ENCODE results near the gene WFDC1. TPM values are rescaled to one million over a fixed set of nuclear protein-coding genes. Genes with fewer than 3 reads are reported as not detected.
"Not testable (repeated sequence)": the region's sequence is repeated elsewhere in the genome, so short reads cannot be mapped to it uniquely, and the experiment has no call there.

WFDC1 gene
- total RNA-seq, 2 donors from 2014 or later: not detected

DNA sequence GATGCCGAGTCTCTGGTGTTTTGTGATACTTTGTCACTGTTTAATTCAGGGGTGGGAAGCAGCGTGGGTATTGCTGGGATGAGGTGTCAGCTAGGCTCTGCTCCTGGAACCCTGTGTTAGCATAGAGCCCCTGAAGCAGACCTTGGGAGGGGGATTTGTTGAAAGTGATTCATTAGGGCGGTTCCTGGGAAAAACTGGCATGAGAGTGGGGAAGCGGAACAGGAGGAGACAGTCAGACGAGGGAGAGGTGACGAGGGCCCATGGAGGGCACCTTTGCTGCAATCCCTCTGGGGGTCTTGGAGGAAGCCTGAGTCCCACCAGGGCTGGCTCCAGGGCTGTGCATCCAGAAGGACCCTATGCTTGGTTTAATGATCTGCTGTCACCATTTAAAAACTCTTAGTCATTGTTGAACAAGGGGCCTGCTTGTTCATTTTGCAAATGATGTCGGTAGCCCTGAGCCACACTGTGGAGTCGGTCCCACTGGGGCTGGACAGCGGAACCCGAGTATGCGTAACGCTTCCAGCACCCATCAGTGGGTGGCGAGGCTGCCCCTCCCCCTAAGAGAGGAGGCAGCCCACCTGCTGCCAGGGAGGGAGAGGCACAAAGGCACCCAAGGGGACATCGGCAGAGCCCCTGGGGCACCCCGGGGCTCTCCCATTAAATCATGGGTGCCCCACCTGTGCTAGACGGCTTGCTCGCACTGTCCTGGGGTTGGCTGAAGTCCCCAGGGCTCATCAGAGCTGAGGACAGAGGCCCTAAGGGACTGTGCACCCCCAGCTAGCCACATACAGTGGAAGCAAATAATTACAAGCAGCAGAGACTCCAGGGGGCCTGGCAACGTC is 35.4 kb downstream of the WFDC1 start:
- no peaks in the 10 kb centered on the region for H3K9me3 ChIP-seq (ENCODE audit: control insufficient read depth, low read length, poor library complexity, severe bottlenecking)
- Mint-ChIP-seq H3K27me3 (peaks cover 19% of the 10 kb centered on the region), H3K27ac (no peak overlapping the region), H3K36me3 (ENCODE audit: low read depth) (peaks cover 3% of the 10 kb centered on the region), H3K4me1 (no peaks in the 10 kb centered on the region), H3K4me3 (no peak overlapping the region)
- ATAC-seq (no peak), DNase-seq (no peak)

DNA sequence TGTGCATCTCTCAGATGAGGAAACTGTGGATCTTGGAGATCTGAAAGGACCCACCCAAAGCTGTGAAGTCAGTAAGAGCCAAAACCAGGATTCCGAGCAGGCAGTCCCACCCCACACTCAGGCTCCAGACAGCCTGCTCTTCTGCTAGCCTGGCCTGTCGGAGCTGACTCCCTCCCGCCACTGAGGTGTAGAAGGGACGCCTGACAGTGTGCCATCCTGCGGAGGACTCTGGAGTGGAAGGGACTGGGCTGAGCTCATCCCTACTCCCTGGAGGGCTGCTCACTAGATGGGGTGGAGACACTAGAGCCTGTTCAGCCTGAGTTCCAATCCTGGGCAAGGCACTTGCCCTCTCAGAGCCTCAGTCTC is 36.0 kb downstream of the WFDC1 start:
- Mint-ChIP-seq H3K27ac (no peak overlapping the region), H3K4me1 (no peaks in the 10 kb centered on the region), H3K36me3 (ENCODE audit: low read depth) (peaks cover 3% of the 10 kb centered on the region), H3K4me3 (no peak overlapping the region), H3K27me3 (peaks cover 19% of the 10 kb centered on the region)
- ATAC-seq (no peak), DNase-seq (no peak)
- no peaks in the 10 kb centered on the region for H3K9me3 ChIP-seq (ENCODE audit: control insufficient read depth, low read length, poor library complexity, severe bottlenecking)

DNA sequence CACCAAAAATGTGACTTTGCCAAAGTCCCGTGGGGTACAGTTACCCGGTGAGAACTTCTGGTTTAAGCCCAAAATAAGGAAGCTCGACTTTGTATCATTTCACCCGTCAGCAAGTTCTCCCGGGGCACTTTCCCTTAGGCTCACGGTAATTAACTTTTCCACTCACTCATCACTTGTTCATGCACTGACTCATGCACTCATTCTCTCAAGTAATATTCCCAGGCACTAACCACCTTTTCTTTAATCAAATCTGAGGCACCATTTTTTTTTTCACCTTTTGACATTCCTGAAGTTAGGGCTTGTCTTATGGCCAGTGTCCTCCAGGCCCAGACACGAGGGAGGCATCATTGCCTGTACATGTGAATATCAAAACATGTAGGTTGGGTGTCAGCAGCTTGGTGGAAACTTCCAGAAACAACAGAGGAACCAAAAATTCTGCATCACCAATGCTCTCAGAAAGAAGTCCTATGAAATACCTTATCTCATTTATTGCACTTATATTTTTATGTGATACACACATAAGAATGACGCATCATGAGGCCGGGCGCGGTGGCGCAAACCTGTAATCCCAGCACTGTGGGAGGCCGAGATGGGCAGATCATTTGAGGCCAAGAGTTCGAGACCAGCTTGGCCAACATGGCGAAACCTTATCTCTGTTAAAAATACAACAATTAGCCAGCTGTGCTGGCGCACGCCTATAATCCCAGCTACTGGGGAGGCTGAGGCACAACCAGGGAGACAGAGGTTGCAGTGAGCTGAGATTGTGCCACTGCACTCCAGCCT is 37.5 kb downstream of the WFDC1 start:
- no peaks in the 10 kb centered on the region for H3K9me3 ChIP-seq (ENCODE audit: control insufficient read depth, low read length, poor library complexity, severe bottlenecking)
- Mint-ChIP-seq H3K36me3 (ENCODE audit: low read depth) (peaks cover 3% of the 10 kb centered on the region), H3K4me3 (no peak overlapping the region), H3K27ac (no peak overlapping the region), H3K4me1 (no peaks in the 10 kb centered on the region), H3K27me3 (peaks cover 19% of the 10 kb centered on the region)
- no peak for DNase-seq
- no peak for ATAC-seq

DNA sequence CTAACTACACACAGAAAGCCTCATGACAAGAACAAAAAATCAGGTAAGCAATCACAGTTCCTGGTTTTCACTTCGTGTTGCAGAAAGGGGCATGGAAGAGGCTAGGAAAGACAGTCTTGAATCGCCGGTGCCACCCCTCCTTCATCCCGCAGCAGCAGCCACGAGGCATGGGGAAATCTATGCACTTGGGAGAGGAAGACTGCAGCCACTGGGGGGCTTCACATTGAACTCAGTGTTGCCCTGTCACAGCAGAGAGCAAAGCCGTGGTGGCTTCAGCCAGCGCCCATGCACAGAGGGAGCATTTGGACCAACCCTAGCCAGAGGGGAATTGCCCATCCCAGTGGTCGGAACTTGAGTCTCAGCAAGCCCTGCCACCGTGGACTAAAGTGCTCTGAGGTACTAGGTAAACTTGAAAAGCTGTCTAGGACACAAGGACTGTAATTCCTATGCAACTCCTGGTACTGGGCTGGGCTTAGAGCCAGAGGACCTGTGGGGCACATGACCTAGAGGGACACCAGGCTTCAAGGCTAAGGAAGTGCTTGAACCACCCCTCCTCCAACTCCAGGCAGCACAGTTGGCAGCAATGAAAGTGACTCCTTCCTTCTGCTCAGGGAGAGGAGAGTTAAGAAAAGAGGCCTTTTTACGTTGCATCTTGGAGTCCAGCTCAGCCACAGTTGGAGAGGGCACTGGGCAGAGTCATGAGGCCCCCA is 38.5 kb downstream of the WFDC1 start:
- DNase-seq (no peak), ATAC-seq (no peak)
- peaks cover 14% of the 10 kb centered on the region for H3K27me3 Mint-ChIP-seq
- no peaks in the 10 kb centered on the region for H3K4me1 Mint-ChIP-seq
- no peak overlapping the region for H3K4me3 Mint-ChIP-seq
- no peak overlapping the region for H3K27ac Mint-ChIP-seq
- peaks cover 3% of the 10 kb centered on the region for H3K36me3 Mint-ChIP-seq (ENCODE audit: low read depth)
- H3K9me3 ChIP-seq (ENCODE audit: control insufficient read depth, low read length, poor library complexity, severe bottlenecking): no peaks in the 10 kb centered on the region

DNA sequence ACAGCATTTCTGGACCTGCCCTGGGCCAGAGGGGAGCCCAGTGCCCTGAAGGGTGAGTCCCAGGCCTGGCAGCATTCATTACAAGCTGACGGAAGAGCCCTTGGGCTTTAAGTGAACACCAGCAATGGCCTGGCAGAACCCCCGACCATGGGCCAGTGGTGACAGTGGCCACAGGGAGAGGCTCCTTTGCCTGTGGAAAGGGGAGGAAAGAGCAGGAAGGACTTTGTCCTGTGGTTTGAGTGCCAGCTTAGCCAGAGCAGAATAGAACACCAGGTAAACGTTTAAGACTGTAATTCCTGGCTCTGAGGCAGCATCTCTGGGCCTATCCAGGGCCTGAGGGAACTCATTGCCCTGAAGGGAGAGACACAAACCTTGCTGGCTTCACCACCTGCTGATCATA is 39.4 kb downstream of the WFDC1 start:
- peaks cover 14% of the 10 kb centered on the region for H3K27me3 Mint-ChIP-seq
- peaks cover 3% of the 10 kb centered on the region for H3K36me3 Mint-ChIP-seq (ENCODE audit: low read depth)
- no peak overlapping the region for H3K27ac Mint-ChIP-seq
- no peak overlapping the region for H3K4me3 Mint-ChIP-seq
- ATAC-seq (no peak), DNase-seq (no peak)
- H3K9me3 ChIP-seq (ENCODE audit: control insufficient read depth, low read length, poor library complexity, severe bottlenecking): no peaks in the 10 kb centered on the region
- H3K4me1 Mint-ChIP-seq: no peaks in the 10 kb centered on the region

DNA sequence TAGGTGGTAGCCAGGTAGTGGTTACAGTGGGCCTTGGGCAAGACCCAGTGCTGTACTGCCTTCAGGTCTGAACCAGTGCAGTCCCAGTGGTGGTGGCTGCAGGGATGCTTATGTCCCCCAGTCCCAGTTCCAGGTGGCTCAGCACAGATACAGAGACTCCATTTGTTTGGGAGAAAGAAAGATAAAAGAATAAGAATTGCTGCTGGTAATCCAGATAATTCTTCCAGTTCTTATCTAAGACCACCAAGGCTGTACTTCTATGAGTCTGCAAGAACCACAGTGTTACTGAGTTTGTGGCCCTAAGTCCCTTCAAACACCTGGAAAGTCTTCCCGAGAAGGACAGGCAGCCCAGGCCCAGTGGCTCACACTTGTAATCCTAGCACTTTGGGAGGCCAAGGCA is 39.8 kb downstream of the WFDC1 start:
- H3K9me3 ChIP-seq (ENCODE audit: control insufficient read depth, low read length, poor library complexity, severe bottlenecking): no peaks in the 10 kb centered on the region
- DNase-seq (no peak), ATAC-seq (no peak)
- no peak overlapping the region for H3K27ac Mint-ChIP-seq
- H3K36me3 Mint-ChIP-seq (ENCODE audit: low read depth): peaks cover 3% of the 10 kb centered on the region
- H3K4me1 Mint-ChIP-seq: no peaks in the 10 kb centered on the region
- H3K27me3 Mint-ChIP-seq: peaks cover 17% of the 10 kb centered on the region
- H3K4me3 Mint-ChIP-seq: no peak overlapping the region

DNA sequence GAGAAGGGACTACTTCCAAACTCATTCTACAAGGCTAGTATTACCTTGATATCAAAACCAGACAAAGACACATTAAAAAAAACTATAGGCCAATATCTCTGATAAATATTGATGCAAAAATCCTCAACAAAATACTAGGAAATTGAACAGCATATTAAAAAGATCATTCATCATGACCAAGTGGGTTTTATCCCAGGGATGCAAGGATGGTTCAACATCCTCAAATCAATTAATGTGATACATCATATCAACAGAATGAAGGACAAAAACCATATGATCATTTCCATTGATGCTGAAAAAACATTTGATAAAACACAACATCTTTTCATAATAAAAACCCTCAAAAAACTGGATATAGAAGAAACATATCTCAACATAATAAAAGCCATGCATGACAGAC is 42.6 kb downstream of the WFDC1 start:
- not testable (repeated sequence) for H3K27me3 Mint-ChIP-seq; H3K4me1 Mint-ChIP-seq; H3K9me3 ChIP-seq (ENCODE audit: control insufficient read depth, low read length, poor library complexity, severe bottlenecking); ATAC-seq; H3K27ac Mint-ChIP-seq; DNase-seq; H3K36me3 Mint-ChIP-seq (ENCODE audit: low read depth); H3K4me3 Mint-ChIP-seq

DNA sequence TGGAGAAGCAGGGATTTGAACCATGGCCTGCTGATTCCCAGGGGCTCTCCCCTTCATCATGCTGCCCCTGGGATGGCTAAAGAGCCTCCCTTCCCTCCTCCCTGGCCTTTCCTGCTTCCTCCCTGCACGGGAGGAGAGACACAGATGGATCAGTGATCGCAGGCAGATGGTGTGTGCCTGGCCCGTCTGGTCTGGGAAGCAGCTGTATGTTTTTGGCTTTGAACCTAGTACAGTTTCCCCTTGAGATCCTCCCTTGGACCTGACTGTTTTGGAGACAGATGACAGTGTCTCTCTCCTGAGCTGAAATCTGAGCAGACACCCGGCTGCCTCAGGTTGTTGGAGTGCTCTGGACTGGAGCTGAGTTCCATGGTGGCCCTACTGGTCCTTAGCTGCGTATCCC is 44.6 kb downstream of the WFDC1 start:
- ATAC-seq (no peak), DNase-seq (no peak)
- H3K27me3 Mint-ChIP-seq: peaks cover 5% of the 10 kb centered on the region
- H3K9me3 ChIP-seq (ENCODE audit: control insufficient read depth, low read length, poor library complexity, severe bottlenecking): no peaks in the 10 kb centered on the region
- no peak overlapping the region for H3K4me3 Mint-ChIP-seq
- H3K27ac Mint-ChIP-seq: peak overlapping the region; percentile 10
- H3K4me1 Mint-ChIP-seq: no peaks in the 10 kb centered on the region
- H3K36me3 Mint-ChIP-seq (ENCODE audit: low read depth): no peaks in the 10 kb centered on the region

DNA sequence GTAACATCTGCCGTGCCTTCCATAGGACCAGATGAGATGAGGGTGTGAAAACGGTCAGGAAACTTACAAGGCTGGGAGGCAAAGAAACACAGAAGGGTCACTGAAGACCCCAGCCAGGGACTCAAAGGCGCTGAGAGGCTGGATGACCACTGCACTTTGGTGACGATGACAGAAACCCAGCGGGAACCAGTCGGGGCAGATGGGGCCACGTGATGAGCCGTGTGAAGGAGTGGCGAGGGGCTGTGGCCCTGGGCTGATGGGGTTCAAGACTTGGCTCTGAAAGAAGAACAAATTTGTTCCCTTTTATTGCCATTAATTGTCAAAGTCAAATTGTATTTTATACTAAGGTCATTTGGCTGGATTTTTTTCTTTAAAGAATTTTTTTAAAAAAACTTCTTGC is 45.1 kb downstream of the WFDC1 start:
- Mint-ChIP-seq H3K36me3 (ENCODE audit: low read depth) (no peaks in the 10 kb centered on the region), H3K4me3 (no peak overlapping the region), H3K27me3 (peaks cover 5% of the 10 kb centered on the region), H3K4me1 (no peaks in the 10 kb centered on the region), H3K27ac (peak overlapping the region; percentile 10)
- H3K9me3 ChIP-seq (ENCODE audit: control insufficient read depth, low read length, poor library complexity, severe bottlenecking): no peaks in the 10 kb centered on the region
- no peak for DNase-seq
- no peak for ATAC-seq

DNA sequence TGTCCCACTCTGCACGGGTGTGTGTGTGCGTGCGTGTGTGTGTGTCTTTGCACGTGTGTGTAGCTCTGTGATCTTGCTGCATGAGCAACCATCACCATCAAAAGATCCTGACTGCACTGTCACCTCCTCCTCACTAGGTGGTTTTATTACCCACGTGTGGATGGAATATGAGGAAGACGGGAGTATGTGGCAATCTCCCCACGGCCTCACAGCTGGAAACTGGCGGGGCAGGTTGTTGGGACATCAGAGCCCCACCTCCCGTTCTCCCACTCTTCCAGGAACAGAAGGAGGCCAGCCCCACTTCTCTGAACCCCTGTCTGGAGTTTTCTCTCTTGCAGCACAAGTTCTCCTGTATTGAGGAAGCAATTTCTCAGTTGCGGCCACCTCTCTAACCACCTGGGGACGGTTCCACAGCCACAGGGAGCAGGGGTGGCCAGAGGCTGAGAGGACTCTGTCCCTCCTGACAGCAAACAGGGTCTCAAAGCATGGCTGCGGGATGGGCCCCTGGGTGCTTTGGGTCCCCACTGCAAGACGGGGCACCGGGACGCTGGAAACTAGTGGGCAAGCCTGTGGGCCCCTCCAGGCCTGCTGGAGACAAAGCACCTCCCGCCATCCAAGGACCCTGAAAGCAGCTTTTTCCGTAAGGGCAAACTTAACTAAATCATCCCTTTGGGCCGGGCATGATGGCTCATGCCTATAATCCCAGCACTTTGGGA is 45.8 kb downstream of the WFDC1 start:
- Mint-ChIP-seq H3K27me3 (peaks cover 5% of the 10 kb centered on the region), H3K36me3 (ENCODE audit: low read depth) (no peaks in the 10 kb centered on the region), H3K4me3 (no peak overlapping the region), H3K27ac (no peak overlapping the region), H3K4me1 (no peaks in the 10 kb centered on the region)
- DNase-seq (no peak), ATAC-seq (no peak)
- no peaks in the 10 kb centered on the region for H3K9me3 ChIP-seq (ENCODE audit: control insufficient read depth, low read length, poor library complexity, severe bottlenecking)

DNA sequence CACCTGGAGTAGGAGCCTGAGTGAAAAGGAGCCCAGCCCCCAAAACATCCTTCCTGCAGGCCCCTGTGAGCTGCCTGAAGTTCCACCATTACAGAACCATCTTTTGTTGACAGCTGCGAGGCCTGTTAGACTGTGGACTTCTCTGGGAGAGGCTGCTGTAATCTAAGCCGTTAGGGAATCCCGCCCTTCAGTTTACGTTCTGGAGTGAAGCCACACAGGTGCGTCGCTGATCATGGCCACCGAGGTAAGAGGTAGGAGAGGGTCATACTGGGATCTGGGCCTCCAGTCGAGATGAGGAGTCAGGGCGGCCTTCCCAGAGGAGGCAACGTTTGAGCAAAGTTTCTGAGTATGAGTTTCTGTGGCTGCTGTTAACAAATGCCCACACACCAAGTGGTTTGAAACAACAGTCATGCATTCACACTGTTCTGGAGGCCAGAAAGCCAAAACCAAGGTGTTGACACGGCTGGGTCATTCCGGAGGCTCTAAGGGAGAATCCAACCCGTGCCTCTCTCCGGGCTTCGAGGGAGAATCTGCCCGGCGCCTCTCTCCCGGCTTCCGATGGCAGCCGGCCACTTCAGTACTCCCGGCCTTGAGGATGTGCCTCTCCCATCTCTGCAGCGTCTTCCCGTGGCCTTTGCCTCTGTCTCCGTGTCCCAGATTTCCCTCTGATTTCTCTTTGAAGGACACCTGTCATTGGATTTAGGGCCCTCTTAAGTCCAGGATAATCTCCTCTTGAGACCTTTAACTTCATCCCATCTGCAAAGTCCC is 47.0 kb downstream of the WFDC1 start:
- H3K4me3 Mint-ChIP-seq: no peak overlapping the region
- H3K36me3 Mint-ChIP-seq (ENCODE audit: low read depth): no peaks in the 10 kb centered on the region
- H3K27ac Mint-ChIP-seq: no peak overlapping the region
- ATAC-seq (no peak), DNase-seq (no peak)
- H3K4me1 Mint-ChIP-seq: no peaks in the 10 kb centered on the region
- H3K9me3 ChIP-seq (ENCODE audit: control insufficient read depth, low read length, poor library complexity, severe bottlenecking): no peaks in the 10 kb centered on the region
- H3K27me3 Mint-ChIP-seq: peaks cover 9% of the 10 kb centered on the region

DNA sequence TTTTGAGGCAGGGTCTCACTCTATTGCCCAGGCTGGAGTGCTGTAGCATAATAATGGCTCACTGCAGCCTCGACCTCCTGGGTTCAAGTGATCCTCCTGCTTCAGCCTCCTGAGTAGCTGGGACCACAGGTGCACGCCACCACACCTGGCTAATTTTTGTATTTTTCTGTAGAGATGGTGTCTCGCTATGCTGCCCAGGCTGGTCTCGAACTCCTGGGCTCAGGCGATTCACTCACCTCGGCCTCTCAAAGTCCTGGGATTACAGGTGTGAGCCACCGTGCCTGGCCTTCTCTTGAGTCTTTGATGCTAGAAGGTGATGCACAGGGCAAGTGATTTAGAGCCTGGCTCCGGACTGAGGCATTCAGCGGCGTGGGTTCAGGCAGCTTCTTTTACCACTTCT is 49.1 kb downstream of the WFDC1 start:
- not testable (repeated sequence) for H3K36me3 Mint-ChIP-seq (ENCODE audit: low read depth); H3K27ac Mint-ChIP-seq; H3K4me3 Mint-ChIP-seq; ATAC-seq; DNase-seq; H3K4me1 Mint-ChIP-seq; H3K9me3 ChIP-seq (ENCODE audit: control insufficient read depth, low read length, poor library complexity, severe bottlenecking)
- H3K27me3 Mint-ChIP-seq: peaks cover 14% of the 10 kb centered on the region
